GM23248 (cell line): ENCODE measurements around the gene ZNF223.

Experiments
- EZH2 ChIP-seq: fragments of 200-600 bp; sonication (generic); IDR thresholded peaks from 2 replicates; pipeline ENCODE4 v1.6.1; 2018; ENCODE audit warnings: antibody characterized with exemption, mild to moderate bottlenecking; ENCODE audit not compliant: insufficient read depth, poor library complexity, severe bottlenecking
- EZH2phosphoT487 ChIP-seq: fragments of 200-600 bp; sonication (generic); IDR thresholded peaks from 2 replicates; pipeline ENCODE4 v1.6.1; 2018; ENCODE audit warnings: antibody characterized with exemption, moderate library complexity, mild to moderate bottlenecking, low read depth; ENCODE audit not compliant: insufficient read depth

GRCh38 chr19:44005973-44006372 lies 45.9 kb upstream of the ZNF223 start:
- TF ChIP-seq EZH2phosphoT487 (no peak), EZH2 (no peak)
